Tibial nerve (tissue), 3 donors: ENCODE data around the gene APLP2.

Experiments used
- POLR2A ChIP-seq, 2 donors: fragments of 450-650 bp; IDR thresholded peaks; one replicate each; pipeline ENCODE4 v1.6.1; 2017; ENCODE audit warnings: antibody characterized with exemption in 2 of 2, mild to moderate bottlenecking in 2 of 2, moderate library complexity in 2 of 2
- TF ChIP-seq, protein P1 (sequence below), 5 experiments: fragments of 200-600 bp in 3 of 5; fragments of 450-650 bp in 2 of 5; sonication (generic) in 3 of 5; IDR thresholded peaks; one replicate each; pipeline ENCODE4 v1.5.1; 2016 to 2019; ENCODE audit warnings: antibody characterized with exemption in 5 of 5, mild to moderate bottlenecking in 3 of 5, moderate library complexity in 2 of 5

DNA sequence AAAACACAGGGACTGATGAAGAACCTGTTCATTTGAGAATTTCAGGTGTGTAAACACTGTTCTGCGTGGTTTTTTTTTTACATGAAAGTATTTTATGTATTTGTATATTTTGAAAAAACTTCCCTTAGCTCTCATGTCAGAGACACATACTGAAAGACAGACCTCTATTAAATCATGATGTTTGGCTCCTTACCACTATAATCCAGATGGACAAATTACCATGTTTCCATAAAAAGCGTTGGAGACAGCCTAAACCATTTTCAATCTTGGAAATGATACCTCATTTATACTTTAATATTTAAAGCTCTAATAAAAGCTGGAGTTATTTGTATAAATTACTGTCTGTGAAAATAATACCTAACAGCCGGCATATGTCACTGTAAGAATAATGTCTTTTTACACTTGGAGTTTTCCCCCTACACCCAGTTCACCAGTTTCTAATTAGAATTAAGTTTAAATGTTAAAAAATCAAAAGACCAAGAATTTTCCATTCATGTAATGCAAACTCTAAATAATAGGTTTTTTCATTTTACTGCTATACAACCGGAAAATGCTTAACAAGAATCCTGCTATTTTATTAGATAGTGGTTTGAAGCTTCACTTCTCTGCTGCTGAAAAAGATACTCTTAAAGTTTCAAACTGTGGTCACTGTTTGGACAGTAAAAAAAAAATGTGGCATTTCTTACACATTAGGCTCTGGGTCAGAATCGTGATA lies 30.8 kb downstream of the APLP2 start:
- TF ChIP-seq, protein P1, sequence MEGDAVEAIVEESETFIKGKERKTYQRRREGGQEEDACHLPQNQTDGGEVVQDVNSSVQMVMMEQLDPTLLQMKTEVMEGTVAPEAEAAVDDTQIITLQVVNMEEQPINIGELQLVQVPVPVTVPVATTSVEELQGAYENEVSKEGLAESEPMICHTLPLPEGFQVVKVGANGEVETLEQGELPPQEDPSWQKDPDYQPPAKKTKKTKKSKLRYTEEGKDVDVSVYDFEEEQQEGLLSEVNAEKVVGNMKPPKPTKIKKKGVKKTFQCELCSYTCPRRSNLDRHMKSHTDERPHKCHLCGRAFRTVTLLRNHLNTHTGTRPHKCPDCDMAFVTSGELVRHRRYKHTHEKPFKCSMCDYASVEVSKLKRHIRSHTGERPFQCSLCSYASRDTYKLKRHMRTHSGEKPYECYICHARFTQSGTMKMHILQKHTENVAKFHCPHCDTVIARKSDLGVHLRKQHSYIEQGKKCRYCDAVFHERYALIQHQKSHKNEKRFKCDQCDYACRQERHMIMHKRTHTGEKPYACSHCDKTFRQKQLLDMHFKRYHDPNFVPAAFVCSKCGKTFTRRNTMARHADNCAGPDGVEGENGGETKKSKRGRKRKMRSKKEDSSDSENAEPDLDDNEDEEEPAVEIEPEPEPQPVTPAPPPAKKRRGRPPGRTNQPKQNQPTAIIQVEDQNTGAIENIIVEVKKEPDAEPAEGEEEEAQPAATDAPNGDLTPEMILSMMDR (IDR thresholded peaks at IDR 0.05) = no peak
- TF ChIP-seq POLR2A (IDR thresholded peaks at IDR 0.05) = no peak
